GM18519 (cell line): ENCODE measurements around the gene CPXM1.
"Not testable (repeated sequence)": the region's sequence is repeated elsewhere in the genome, so short reads cannot be mapped to it uniquely, and the experiment has no call there.

ENCODE experiments used
- ATAC-seq: cut with Tn5 transposase; IDR thresholded peaks from one replicate; pipeline ENCODE4 v1.9.1; 2021; ENCODE audit warnings: mild to moderate bottlenecking, moderate library complexity; ENCODE audit not compliant: unreplicated experiment, low FRiP score

Gene CPXM1

DNA sequence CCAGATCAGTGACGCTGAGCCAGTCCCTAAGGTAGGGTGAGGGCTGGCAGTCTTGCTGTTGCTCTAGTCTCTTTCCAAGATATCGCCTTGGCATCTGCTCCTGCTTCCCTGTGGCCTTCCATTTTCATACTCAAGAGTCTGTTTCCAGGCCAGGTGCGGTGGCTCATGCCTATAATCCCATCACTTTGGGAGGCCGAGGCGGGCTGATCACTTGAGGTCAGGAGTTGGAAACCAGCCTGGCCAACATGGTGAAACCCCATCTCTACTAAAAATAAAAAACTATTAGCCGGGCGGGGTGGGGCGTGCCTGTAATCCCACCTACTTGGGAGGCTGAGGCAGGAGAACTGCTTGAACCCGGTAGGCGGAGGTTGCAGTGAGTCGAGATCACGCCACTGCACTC lies 30.3 kb downstream of the CPXM1 start:
- ATAC-seq = not testable (repeated sequence)

DNA sequence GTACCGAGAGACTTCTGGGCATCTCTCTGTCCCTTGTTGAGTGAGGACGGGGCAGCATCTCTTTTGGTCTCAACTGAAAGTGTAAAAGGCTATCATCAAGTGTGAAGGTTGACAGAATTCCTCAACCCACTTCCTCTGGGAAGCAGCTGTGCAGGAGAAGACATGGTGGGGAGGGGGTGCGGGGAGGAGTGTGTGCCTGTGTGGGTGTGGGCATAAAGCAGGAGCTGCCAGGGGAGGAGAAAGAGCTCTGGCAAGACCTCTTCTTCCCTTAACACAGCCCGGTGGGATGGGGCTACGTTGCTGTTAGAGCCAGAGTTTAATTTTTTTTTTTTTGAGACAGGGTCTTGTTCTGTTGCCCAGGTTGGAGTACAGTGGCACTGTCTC lies 31.8 kb downstream of the CPXM1 start:
- no peak for ATAC-seq

DNA sequence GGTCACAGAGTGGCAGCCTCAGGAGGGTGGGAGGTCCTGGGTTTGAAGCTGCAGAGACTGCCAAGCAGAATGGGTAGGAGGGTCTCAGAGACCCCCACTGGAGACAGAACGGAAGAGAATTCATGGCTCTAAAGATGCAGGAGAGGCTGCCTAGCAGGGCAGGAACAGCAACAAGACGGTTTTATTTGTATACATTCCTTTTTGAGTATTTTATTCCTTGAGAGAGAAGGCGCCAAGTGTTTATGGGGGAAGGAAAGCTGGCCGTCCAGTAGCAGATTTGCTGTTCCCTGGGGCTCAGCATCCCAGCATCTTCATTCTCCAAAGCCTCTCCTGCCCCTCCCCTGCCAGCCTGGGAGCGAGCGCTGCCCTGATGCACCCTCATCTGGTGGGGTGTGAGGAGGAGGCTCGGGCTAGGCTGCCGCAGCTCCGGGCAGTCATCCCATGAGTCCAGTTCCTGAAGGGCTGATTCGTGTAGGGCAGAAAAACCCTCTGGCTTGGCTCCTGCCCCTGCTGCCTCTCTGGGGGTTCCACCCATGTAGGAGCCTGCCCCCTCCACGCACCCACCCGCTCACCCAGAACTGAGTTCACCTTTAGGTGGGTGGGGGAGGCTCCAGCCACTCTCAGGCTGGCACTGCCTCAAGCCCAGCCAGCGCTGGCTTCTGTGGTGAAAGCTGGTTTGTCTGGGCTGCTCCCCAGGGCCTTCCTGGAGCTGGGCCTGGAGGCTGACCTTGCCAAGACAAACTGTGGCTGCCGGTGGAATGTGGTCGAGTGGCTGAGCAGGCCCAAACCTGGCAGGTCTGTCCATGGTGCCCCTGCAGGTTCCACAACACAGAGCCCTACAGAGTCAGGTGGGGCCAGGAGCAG lies 32.4 kb downstream of the CPXM1 start:
- ATAC-seq = no peak

DNA sequence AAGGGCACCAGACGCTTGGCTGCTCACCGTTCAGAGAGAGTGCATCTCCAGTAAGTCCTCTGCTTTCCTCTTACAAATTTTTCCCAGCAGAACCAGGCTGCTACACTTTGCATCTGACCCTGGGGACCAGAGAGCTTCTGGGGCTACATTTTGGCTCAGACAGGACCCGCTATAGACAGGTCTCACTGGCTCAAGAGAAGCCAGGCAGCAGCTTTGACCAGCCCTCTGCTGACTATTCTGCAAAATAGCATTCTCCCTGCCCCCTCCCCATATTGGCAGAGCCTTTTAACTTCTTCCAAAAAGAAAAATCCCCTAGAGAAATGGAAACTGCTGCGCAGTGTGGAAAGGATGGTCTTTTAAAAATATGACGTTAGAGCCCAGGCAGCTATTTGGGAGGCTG lies 37.2 kb downstream of the CPXM1 start:
- ATAC-seq = no peak

DNA sequence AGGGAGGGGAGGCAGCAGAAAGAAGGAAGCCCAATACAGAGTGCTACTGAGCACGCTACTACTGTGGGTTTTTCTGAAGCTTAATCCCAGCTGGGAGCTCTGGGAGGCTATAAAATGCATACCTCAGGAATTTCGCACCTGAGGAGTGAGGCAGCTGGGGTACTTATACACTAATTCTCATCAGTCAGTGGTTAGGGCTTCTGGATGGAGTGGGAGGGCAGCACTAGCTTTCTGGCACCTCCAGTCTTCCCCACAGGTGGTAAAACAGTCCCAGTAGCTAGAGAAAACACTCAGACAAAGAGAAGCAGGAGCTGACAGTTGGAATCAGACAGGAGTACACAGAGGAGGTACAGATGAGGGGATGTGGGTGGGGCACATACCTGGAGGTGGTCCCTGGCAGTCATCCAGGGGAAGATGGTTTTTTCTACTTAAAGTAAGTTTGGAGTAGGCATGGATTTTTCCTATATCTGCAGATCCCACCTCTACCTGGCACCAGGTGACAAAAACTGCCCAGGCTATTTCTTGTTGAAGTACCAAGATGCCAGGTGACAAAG lies 37.8 kb downstream of the CPXM1 start:
- no peak for ATAC-seq

DNA sequence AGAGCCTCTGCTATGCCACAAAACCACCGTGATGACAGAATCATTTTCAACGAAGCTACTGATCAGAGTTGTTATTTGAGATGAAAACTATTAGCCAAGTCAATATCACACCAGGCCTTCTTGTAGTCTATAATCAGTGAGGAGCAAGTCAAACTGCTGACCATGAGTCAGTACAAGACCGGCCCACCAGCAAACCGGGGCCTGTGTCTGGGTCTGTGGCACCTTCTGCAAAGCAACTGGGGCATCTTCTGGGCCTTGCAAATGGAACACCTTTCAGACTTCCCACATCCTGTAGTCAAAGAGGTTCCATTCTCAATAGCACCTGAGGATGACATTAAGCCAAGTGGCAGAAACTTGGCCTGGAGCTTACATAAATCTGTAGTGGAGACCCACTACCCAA lies 38.5 kb downstream of the CPXM1 start:
- ATAC-seq = no peak

DNA sequence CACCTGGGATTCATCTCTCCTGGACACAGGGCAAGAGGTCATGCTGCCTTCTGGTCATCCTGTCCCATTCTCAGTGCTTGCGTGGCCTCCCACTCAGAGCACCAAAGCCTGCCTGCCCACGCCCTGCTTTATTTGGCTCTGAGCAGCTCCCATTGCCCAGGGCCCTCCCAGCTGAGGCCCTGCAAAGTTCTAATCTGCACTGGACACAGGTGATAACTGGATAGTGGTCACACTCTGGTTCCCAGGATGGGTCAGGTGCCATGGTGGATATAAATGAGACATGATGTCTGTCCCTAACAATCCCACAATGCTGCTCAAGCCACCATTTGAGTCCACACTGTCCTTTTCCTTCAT lies 39.5 kb downstream of the CPXM1 start:
- no peak for ATAC-seq

DNA sequence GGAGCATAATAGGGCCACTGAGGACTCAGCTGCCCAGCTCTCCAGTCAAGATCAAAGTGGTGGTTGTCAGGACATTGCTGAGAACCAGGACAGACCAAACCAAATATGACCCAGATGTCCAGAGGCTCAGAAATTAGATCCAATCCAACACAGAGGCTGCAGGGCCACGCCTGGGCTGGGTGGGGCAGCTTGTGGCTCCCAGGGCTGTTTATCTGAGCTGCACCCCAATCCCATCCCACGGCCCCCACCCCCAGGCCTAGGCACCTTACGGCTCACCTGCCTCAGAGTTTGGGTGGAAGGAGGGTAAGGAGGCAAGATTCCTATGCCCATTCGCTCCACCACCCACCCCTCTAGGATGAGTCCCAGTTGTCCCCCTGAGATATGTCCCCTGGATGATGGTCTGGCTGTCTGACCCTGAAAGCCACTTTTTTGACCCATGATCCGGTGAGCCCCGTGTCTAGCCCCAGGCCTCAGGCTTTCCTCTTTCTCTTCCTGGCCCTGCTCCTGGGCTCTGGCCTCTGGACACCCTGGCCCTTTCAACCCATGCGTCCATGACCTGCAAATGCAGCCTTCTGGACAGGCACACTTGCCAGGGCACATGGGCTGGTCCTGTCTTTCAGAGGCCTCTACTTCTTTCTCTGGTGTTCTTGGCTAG lies 40.0 kb downstream of the CPXM1 start:
- ATAC-seq = no peak

DNA sequence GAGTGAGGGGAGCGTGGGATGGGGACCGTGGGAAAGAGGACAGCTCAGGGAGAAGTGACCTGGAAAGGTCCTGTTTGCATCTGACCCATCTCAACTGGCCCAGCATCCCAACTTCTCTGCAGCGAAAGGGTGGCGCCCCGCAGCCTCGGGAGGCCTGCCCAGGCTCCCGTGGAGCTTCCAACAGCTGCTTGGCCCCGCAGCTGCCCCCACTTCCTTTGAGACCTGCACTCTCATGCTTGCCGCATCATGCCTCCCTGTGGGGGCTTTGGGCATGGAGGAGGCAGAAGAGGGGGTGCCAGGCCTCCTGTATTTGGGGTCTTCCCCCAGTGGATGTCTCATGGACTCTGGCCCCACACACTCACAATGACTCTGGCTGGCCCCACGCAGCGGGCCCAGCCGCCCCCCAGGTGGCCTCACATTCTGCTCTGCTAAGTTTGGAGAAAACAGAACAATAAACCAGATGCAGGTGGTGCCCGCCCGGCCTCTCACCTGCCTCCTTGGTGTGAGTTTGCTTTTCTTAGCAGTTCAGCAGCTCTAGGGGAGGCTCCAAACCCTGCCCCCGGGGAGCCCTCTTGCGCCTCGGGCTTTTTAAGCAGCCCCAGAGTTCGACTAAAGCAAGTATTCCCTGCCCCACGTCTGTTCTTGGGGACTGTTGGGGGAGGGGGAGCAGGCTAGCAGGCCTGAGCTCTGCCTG lies 40.7 kb downstream of the CPXM1 start:
- no peak for ATAC-seq

DNA sequence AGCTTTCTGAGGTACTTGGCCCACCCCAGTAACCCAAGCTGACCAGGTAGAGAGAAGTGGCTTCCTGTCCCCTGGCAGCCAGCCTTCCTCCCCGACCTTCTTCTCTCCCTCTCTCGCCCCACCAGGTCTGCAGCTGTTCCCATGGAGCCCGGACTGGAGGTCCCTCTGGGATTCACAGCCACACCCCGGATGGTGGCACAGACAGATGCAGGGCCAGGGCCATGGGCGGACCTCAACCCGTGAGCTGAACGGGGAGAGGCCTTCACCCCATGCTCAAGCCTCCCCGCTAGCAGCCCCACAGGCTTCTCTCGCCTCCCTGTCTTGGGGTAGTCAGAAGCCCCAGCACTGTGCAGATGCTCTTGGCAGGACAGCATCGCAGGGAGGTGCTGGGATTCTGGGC lies 41.3 kb downstream of the CPXM1 start:
- no peak for ATAC-seq

DNA sequence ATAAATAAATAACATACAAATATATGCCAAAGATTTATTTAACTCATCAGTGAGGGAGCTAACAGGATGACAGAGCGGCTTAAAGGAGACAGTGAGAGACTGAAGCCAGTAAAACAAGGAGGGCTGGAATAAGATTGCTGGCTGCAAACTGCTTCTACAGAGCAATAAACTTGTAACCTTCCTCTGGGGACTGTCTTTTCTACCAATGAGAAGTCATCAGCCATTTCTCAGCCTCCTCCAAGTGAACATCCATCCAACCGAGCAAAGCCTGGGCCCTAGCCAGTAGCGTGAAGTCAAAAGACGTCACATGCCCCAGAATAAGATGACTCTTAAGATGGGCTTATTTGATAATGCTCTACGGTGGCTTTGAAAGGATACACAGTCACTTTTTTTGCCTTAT lies 42.5 kb downstream of the CPXM1 start:
- no peak for ATAC-seq

DNA sequence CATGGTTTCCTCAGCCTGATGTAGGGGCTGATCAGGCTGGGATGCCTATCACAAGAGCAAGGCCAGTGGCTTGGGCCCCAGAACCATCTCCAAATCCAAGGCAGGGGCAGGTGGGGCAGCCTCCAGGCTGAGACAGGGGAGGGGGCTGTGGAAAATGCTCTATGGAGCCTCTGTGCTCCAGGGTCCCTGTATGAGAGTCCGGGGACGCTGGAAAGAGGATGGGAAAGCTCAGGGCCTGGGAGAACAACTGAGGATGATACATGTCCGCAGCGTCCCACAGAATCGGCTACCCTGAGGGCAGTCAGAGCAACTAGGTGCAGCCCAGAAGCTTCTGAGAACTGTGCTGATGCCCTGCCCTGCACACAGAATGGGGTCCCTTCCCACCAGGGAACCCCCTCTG lies 43.4 kb downstream of the CPXM1 start:
- no peak for ATAC-seq

DNA sequence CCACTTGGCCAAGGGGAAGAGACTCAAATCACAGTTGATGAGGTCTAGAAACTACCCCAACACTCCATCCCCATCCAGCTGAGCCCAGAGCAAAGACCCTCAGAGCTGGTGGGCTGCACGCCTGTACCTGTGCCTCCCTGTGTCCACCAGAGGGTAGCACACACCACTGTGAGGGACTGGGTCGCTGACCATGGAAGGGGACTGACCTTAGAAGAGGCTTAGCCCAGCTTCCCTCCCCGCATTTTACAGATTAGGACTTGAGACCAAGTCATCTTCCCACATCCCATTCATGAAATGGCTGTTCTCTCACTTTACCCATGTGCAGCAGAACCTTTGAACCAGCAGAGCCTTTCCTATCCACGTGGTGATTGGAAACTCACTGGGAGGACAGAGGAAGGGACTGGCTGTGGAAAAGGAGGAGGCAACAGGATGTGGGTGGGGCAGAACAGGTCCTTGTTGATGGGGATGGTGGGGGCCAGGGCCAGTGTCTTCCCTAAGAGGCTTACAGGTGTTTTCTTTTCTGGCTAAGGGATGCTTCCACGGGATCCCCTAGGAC lies 44.3 kb downstream of the CPXM1 start:
- ATAC-seq = no peak

DNA sequence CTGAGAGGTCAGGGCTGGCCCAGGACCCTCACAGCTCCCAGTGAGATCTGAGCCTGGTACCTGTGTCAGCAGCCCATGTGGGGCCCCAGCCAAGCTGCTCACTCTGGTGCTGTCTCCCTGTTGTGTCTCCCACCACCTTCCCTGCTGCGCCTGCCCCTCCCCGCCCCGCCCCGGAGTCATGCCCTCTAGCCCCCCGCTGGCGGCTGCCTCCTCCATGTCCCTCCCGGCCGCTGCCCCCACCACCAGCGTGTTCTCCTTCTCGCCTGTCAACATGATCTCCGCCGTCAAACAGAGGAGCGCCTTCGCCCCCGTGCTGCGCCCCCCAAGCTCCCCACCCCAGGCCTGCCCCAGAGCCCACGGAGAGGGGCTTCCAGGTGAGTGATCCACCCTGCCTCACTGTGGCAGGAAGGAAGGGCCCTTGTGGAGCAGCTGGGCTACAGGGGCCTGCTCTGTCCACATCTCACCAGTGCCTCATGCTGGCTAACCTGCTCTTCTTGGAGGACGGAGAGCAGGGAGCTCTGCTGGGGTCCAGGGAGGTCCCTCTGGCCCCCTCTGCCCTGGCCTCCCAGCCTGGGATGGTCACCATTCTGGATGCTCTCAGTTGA lies 44.9 kb downstream of the CPXM1 start:
- no peak for ATAC-seq

DNA sequence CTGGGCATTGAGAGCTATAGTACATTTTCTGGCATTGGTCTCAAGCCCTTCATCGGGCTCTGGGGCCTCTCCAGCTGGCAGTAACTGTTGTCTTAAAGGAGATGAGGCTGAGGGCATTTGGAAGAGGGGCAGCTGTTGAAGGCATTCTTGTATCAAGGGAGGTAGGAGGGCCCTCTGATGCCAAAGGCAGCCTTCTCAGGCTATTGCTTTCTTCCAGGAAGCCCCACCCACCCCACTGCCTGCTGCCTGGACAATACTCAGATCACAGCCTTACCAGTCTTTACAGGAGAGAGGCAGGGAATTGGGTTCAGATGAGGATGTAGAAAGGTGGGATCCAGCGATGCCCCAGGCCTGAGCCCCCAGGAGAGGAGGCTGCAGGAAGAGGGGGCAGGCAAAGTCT lies 46.0 kb downstream of the CPXM1 start:
- ATAC-seq = no peak

DNA sequence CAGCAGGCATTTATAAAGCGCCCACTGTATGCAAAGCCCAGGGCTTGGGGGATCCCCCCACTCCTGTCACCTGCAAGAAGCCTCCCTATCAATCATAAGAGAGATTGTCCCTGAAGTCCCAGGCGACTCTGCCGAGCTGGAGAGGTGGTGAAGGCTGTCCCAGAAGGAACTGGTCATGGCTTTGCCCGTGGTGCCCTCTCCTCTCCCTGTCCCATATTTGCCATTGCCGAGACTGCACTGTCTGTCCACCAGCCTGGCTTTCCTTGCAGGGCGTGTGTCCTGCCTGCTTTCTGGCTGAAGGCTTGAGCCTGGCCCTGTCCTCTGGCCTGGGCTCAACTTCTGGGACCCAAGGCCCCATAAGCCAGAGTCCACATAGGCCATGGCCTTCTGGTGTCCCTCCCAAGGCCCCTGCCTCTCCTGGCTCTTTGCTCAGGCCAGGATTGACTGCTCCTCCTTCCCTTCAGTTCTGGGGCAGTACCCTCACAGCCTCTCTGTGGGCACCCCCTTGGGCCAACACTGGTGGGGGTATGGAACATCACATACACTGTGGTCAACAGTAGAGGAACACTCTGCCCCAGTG lies 46.9 kb downstream of the CPXM1 start:
- ATAC-seq = no peak

DNA sequence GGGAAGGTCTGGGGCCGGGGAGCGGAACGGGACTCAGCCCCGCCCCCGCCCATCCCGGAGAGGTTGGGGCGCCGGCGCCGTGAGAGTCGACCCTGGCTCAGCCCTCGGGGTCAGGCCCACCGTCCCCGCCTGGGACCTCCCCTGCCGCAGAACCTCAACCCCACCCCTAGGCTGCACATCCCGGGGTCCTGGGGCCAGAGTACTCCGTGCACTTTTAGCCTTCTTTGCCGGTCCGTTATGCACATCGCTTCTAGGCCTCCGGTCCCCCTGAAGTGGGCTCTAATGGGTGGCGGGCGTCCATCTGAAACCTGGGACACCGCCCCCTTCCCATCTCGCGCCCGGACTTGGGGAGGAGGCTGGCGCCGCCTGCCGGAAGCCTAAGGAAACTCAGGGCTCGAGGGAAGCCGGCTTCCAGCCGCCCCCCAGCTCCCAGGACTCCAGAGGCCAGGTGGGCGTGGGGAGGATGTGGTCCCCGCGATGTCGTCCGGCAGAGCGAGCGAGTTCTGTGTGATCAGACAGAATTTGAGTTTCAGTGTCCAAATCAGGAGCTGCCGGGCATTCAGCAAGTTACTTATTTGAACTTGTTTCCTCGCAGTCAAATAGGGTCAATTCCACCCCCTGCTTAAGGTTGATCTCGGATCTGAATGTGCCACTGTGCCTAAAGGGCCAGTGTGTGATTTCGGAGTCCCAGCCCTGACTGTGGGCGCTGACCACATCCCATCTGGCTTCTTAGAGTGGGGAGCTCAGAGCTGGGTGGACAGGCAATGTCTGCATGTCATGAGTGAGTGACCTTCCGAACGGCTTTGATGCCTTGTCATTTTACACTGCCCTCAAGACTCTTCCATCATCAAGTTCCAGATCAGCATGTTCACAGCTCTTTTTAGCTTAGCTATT lies 47.6 kb downstream of the CPXM1 start:
- ATAC-seq = no peak

DNA sequence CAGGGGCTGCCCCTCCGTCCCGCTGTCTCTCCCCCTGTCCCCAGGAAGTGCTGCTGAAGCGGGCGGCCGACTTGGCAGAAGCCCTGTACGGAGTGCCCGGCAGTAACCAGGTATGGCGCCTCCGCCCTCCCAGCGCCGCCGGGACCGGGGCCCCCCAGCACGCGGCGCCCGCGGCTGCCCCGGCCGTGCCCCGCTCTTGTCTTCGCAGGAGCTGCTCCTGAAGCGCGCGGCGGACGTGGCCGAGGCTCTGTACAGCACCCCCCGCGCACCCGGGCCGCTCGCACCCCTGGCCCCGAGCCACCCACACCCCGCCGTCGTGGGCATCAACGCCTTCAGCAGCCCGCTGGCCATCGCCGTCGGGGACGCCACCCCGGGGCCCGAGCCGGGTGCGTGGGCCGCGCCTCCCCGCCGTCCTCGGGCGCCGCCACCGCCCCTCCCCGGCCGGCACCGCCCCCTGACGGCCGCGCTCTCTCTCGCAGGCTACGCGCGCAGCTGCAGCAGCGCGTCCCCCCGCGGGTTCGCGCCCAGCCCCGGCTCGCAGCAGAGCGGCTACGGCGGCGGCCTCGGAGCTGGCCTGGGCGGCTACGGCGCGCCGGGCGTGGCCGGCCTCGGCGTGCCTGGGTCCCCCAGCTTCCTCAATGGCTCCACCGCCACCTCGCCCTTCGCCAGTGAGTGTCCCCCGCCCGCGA lies 48.4 kb downstream of the CPXM1 start:
- ATAC-seq = no peak
